Hippocampal formation (tissue), 2 donors: Measurements from ENCODE around the gene IGF2R.
A peak's percentile ranks its signal among the peaks of the same experiment; 100 is the strongest.

Source experiments
- DNase-seq, 2 donors: peaks; one replicate each; lab custom pipeline; 2025; lab: John Stamatoyannopoulos, UW

The IGF2R gene

DNA sequence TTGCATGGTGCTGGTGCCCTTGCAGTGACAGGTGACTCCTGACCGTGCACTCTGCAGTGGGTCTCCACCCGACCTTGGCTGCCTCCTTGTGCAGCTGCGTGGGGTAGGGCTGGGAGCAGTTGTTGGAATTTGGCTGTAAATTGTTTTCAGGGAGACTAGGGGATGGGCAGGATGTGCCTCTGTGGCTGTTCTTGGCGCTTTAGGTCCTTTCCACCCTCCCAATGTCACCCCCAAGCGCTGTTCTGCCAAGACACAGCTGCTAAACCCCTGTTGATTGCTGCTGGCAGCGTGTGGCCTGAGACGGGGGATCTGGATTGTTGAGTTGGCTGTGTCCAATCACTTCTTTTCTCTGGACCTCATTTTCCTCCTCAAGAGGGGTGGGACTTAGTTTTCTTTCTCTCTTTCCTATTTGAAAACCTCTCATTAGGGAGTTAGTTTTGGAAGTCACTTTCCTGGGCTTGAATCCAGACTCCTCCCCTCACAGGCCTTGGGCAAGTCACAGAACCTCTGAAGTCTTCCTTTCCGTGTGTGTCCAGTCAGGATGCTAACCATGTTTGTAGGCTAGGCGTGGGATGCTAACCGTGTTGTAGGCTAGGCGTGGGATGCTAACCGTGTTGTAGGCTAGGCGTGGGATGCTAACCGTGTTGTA is 8.5 kb downstream of the IGF2R start:
- DNase-seq: peak in 1 of 2 donors; percentile 38

DNA sequence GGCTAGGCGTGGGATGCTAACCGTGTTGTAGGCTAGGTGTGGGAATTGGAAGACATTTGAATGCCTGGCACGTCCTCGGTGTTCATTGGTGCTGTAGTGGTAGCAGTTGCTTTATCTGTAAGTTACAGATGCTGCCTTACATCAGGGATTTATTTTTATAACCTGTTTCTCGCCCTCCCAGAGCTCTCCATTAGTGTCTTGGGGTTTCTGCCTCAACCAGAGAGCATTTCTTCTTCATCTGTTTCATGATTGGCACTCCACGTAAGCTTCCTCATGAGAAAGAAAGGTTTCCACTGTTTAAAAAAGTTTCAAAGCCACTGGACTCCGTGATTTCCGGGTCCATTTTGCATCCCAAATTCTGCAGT is 9.0 kb downstream of the IGF2R start:
- no peak for DNase-seq

DNA sequence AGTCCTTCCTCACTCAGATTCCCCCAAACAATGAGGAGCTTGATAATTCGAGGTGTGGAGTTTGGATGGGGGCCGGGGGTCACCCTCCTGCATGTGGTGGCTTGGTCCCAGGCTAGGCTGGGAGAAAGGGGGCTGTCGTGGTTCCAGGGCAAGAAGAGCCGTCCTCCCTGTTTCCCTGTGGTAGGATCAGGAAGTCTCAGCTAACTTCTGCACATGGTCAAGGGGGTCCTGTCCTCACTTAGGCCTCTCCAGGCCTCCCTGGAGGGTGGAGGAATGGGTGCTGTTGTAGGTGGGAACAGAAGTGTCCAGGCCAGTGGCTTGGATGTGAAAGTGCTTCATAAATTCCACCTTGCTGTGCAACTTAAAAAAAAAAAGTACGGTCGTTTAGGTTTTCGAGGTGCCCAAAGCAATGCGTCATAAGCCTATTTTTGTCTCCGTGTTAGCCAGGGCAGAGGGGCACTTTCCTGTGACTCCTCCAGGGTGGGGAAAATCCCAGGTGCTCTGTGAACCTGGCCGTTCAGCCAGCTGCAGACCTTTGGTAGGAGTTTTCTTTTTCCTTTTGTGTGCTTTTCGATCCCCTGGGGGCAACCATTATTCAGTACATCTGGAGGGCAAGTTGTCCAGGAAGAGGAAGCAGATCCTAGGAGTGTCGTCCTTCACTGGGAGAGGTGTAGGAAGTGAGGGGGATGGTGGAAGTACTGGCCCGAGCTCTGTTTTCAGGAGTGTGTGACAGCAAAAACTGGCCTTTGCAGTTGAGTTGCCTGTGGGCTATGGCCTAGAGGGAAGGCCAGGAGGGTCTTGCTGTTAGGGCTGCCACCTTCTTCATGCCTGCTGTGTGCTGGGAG is 9.6 kb downstream of the IGF2R start:
- DNase-seq: no peak

DNA sequence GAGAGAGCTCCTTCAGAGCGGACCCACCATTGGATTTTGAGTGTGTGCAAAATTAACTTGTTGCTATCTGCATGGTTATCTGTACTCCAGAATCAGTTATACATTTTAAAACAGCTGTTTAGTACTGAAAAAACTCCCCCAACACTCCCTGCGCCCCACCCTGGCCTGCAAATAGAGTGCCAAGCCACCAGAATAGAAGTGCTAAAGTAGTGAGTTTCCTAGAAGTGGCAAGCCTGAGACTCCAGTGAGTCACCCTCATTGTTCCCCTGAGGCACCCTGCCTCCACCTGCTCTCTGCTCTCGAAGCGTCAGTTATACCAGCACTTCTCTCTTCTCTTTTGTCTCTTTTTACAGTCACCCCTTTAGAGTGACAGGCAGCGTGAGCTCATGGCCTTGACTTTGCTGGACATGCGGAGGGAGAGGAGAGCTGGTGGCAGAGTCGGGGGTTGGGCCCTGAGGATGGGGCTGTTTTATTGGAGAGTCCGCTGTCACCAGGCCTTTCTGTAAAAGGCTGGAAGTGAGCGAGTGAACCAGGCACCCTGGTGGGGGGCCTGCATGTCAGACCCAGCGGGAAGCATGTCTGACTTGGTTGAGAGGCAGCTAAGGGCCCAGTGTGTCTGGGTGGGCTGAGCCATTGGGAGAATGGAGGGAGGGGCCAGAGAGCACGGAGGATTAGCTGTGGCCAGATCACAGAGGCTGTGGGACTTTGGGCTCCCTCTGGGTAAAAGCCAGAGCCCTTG is 10.4 kb downstream of the IGF2R start:
- DNase-seq: no peak

DNA sequence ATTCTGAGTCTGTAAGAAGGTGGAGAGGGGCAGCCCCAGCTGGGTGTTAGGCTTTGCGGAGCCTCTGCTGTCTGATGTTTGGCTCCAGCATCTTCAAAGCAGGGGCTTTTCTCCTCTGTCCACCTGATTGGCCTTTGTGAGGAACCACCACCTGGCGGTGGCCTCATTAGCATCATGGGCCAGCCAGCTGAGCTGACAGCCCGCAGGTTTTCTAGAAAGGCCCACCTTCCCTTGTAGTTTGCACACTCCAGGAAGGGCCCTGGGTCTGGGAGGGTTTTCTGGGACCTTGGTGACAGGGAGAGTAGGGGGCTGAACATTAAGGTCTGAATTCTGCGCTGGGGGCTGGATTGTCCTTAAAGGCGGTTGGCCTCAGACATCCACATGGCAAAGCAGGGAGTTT is 11.6 kb downstream of the IGF2R start:
- DNase-seq: no peak

DNA sequence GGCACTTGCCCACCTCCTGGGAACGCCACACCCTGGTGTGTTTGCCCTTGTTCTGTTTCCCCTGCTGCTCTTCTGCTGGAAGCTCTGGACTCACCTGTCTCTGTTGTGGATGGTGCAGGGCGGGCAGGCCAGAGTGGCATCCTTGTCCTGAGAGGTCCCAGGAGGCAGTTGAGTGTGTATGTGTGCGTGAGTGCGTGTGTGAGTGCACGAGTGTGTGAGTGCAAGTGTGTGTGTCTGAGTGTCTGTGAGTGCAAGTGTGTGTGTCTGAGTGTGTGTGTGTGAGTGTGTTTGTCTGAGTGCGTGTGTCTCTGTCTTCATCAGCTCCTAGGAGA is 12.2 kb downstream of the IGF2R start:
- DNase-seq: no peak

DNA sequence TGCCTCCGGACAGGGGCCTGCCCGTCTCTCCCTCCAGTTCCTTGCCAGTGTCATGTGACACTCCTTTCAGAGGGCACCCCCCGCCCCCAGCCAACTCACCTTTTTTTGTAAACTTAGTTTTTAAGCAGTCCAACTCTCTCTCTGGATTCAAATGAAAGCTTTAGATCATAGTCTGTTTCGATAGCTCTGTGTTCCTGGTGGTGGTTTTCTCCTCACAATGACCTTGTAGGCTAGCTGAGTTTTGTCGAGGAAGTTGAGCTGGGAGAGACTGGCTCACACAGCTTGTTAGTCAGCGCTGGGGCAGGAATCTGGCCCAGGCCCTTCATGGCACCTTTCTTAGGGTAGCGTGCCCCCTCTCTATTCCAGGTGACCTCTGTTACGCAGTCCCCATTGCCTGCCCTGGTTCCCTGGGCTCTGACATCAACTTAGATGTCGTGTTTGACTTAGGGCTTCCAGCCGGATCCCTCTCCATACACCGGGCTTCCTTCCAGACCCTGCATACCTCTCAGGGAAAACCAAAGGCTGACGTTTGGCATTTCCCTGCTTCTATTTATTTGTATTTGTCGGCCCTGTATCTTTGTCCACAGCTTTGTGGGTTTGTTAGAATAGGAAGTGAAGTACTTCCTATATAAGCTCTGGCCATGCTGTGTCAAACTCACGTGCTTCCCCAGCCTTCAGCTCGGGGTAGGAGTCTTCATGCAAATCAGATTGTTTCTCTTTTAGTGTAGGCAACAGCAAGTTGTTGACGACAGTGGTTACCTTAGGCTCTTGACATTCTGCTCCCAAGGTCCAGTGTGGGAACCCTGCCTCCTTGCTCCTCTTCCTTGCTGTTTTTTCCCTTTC is 12.7 kb downstream of the IGF2R start:
- DNase-seq: no peak

DNA sequence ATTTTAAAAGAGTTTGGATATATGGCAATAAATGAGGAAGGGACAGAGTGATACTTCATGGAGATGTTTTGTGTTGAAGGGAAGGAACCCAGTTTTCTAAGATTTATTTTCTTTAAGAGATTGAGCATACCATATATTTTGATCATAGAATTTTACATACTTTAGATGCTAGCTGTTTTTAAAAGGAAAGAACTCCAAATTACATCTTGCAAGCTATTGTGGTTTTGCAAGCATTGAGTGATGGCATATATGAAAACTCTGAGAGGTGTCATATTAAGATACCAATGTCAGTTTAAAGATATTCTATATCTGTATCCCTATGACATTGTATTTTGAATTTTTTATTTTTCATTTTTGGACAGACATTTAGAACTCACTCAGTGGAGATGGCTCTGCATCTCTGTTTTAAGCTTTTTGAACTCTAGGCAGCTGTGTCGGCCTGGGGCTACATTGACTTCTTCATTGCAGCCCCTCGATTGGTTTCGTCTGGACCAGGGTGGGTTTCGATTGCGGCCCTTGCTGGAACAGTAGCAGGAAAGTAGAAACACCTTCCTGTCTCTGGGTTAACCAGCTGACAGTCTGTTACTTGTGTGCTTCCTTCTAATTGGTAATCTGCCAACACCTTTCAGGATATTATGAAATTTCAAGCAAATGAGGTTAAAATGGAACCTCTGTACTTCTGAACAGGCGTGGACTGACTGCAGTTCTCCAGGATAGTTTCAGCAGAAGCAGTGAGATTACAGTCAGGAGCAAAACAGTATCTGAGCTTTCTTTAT is 14.0 kb downstream of the IGF2R start:
- DNase-seq: no peak

DNA sequence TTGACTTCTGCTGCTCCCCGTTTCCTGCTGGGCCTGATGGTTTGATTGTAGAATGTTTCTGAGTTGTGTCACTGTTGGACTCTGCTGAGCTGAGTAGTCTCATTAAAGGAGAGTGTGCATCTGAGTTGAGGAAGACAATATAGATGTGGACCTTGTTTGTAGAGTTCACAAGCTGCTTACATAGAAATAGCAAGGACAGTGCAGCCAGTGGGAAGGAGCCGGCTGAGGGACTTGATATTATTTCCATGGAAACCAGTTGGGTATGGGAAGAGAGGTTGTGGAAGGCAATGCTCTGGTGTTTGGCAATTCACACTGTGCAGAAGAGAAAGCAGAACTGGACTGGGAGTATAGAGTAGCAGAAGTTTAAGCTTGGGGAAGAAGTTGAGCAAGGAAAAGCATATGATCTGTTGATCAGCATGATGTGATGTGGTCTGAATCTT is 14.8 kb downstream of the IGF2R start:
- DNase-seq: no peak

DNA sequence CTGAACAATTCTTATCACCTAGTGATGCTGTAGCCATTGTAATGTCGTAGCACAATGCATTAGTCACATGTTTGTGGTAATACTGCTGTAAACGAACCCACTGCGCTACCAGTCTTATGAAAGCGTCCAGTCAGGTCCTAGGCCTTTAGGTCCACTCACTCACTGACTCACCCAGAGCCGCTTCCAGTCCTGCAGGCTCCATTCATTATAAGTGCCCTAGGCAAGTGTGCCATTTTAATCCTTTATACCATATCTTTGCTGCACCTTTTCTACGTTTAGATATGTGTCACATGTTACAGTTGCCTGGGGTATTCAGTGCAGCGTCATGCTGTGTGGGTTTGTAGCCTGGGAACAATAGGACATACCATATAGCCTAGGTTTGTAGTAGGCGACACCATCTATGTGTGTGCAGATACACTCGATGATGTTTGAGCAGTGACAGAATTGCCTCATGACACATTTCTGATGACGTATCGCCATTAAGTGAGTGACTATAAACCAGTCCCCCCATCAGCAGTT is 15.4 kb downstream of the IGF2R start:
- no peak for DNase-seq

DNA sequence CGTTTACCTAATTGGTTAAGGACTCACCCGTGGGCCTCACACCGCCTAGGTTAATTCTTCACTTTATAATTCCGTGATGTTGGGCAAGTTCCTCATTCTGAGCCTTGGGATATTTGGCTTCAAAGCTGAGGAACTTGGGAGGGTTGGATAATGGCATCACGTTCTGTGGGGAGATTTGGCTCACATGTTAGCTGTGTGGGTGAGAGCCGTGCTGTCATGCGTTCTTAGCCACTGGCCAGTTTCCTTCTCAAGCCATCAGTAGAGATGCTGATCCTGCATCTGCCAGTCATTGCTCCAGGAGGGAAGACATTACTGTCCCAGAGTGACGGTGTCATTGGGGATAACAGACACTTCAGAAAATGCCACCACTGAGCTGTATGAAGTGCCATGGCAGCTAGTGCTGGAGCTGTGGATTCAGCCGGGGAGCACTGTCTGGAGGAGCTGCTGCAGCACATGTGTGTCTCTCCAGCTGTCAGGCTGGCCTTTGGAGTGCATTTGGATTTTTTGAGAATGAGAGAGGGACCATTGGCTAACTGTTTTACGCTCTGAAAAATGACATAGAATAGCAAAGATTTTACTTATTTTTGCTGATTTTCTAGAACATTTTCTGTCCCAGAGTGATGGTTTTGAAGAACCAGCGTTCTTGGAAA is 16.5 kb downstream of the IGF2R start:
- no peak for DNase-seq

DNA sequence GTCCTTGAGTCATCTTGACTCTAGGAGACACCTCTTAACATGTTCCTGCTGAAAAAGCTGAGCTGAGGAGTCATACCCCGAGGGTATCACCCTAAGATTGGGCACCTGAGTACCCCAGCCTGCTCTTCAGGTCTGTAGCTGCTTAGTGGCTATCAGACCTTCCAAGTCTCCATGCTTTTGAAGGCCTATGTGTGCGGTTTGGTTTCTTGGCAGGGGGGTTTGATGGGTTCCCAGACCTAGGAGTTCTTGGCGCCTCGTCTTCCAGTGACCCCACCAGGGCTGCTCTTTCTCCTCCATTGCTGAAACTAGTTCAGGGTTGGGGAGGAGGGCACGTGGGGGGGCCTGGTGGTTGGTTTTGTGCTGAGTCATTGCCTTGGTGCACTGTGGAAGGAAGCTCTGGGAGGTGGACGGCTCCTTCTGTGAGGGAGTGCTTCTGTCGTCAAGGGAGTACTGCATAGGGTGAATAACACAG is 20.1 kb downstream of the IGF2R start:
- DNase-seq: no peak

DNA sequence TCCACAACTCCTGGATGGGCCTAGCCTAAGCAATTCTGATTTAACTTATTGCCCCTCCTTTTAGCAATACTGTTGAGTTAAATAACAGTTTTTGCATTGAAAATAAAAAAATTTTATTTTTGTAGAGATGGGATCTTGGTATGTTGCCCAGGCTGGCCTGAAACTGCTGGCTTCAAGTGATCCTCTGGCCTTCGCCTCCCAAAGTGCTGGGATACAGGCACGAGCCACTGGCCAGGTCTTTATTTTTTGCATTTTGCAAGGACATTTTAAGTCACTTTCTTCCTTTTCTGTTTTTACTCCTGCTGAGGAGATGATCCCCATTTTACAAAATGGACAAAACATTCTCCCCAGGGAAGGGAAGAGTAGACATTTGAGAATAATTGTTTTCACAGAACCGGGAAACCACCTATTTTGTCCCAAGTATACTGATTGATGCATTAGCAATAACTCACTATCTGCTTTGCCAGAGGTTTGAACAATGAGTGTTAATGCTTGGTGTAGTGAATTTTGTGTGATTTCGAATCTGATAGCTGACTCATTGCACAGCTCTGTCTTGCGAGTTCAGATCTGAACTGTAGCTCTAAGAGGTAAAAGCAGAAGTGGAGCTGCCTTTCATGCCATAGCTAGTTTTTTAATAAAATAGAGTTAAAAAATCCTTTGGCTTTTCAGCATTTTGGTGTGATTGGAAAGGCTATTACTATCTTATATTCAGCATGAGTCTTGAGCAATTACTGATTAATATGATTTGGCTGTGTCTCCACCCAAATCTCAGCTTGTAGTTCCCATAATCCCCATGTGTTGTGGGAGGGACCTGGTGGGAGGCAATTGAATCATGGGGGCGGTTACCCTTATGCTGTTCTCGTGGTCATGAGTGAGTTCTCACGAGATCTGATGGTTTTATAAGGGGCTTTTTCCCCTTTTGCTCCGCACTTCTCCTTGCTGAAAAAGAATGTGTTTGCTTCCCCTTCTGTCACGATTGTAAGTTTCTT is 20.9 kb downstream of the IGF2R start:
- DNase-seq: no peak

DNA sequence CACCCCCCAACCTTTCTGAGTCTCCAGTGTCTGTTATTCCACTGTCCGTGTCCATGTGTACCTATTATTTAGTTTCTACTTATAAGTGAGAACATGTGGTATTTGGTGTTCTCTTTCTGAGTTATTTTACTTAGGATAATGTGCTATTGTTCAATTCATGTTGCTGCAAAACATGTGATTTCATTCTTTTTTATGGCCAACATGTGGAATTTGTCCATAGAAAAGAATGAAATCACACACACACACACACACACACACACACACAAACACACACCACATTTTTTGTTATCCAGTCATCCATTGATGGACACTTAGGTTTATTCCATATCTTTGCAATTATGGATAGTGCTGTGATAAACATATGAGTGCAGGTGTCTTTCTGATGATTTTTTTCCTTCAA is 23.5 kb downstream of the IGF2R start:
- no peak for DNase-seq

DNA sequence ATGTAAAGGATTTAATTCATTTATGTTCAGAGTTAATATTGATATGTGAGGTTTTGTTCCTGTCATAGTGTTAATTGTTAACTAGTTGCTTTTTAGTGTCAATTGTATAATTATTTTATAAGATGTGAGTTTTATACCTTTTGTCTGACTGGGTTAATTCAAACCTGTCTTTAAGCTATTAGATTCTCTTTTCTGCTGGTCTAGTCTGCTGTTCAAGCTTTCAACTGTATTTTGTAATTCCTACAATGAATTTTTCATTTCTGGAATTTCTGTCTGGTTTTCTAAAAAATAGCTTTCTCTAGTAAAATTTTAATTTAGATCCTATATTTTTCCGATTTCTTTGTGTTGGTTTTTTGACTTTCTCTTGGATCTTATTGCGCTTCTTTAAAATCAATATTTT is 26.5 kb downstream of the IGF2R start:
- no peak for DNase-seq

DNA sequence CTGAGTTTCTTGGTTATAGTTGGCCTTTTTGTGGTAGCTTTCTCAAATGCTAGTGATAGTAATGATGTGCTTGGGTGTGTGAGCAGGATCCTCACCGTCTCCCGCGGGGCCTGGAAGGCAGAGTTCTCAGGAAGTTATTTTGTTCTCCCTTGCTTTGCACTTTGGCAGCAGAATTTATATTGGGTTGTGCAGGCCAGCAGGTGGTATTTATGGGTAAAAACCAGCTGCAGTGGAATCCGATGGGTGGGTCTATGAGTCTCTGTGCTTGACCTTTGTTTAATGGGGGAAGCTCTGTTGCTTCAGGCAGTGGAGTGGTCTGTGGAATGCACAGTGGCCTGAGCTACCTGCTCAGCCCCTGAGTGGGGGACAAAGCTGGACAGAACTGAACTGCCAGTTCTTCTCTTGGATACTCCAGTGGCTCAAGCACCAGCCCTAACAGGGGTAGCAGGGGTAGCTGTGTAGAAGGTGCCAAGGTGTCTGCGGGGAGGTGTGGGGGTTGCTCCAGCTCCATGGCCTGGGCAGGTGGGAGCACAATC is 27.3 kb downstream of the IGF2R start:
- no peak for DNase-seq

DNA sequence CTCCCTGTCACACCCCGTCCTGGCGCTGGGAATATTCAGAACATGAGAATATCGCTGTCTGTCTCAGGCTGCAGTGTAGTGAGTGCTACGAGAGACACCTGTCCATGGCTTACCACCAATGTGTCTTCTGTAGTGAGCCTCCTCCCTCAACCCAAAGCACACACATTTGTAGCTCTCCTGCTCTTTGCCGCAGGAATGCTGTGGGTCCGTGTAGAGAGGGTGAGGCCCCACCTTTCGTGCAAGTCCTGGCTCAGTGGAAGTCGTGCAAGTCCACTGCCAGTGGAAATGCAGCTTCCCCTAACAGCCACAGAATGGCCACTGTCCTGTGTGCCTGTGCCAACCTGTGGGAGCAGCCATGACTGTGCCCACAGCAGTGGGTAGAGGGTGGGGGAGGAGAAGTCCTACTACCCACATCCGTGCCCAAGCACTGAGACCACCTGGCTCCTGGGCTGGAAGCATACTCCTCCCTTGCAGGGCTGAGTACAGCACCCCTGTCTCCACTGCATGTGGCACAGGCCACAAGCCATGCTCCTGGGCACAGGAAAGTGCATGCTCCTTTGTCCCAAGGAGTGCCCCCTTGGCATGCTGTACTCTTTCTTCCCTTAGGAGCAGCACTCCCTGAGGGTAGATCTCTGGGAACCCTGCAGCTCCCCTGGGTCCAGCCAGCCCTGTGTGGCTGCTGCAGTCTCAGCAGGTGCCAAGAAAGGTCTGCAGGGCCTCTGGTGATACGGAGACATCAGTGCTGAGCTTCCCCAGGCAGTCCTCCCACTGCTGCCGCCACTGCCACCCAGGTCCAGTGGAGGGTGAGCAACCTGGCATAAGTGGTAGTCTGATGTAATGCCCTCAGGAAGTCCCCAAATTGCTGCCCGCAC is 28.0 kb downstream of the IGF2R start:
- no peak for DNase-seq
